Endothelial cell (in vitro differentiated cells): Measurements from ENCODE around the gene ARRB2. TPM values are rescaled to one million over a fixed set of nuclear protein-coding genes. Genes with fewer than 3 reads are reported as not detected.

Experiments used
- DNase-seq: peaks from one replicate; pipeline ENCODE4 v3.0.0; 2021; ENCODE audit warnings: low spot score
- H3K27ac Mint-ChIP-seq: one replicate; pipeline ENCODE4 v1.8.0; 2021; ENCODE audit warnings: mixed read lengths, inconsistent platforms; ENCODE audit not compliant: unreplicated experiment
- H3K27me3 Mint-ChIP-seq: one replicate; pipeline ENCODE4 v1.8.0; 2021; ENCODE audit warnings: mild to moderate bottlenecking, moderate library complexity, mixed read lengths, inconsistent platforms; ENCODE audit not compliant: unreplicated experiment
- H3K36me3 Mint-ChIP-seq: one replicate; pipeline ENCODE4 v1.8.0; 2021; ENCODE audit warnings: mild to moderate bottlenecking, low read depth, mixed read lengths, inconsistent platforms; ENCODE audit not compliant: unreplicated experiment
- H3K4me1 Mint-ChIP-seq: one replicate; pipeline ENCODE4 v1.8.0; 2021; ENCODE audit warnings: mild to moderate bottlenecking, mixed read lengths, inconsistent platforms; ENCODE audit not compliant: unreplicated experiment
- H3K4me3 Mint-ChIP-seq: one replicate; pipeline ENCODE4 v1.8.0; 2021; ENCODE audit warnings: mild to moderate bottlenecking, mixed read lengths, inconsistent platforms; ENCODE audit not compliant: unreplicated experiment
- H3K9me3 Mint-ChIP-seq: one replicate; pipeline ENCODE4 v1.8.0; 2021; ENCODE audit warnings: mixed read lengths, inconsistent platforms; ENCODE audit not compliant: unreplicated experiment
- total RNA-seq: library from RNA; stranded (reverse); fragmentation: NEBNext Ultra II Directional; extraction: Animal tissue kit (Norgen Biotek cat#: 25700); gene quantifications from one replicate; pipeline ENCODE4 v1.2.1, GENCODE V29; 2021; ENCODE audit not compliant: unreplicated experiment
- TF ChIP-seq, protein P1 (sequence below): fragments of 200-600 bp; sonication (generic); IDR thresholded peaks from one replicate; pipeline ENCODE4 v1.5.0; 2021; ENCODE audit warnings: antibody characterized with exemption; ENCODE audit not compliant: unreplicated experiment

Gene ARRB2
- total RNA-seq, 1 donor from 2014 or later, result 51.1 TPM

DNA sequence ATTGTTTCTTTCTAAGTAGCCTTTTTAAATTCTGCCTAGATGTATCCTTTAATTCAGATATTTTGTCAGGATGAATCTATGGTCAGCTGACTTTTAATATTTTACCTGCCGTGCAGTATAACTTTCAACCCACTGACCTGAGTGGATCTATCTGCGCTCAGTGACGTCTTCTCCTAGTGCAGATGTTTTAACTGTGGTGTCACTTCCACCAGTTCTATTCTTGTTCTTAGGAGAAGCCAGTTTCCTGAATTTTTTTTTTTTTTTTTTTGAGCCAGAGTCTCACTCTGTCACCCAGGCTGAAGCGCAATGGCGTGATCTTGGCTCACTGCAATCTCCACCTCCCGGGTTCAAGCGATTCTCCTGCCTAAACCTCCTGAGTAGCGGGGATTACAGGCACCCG, 56.3 kb downstream of the ARRB2 start:
- Mint-ChIP-seq H3K27ac (no peak overlapping the region), H3K9me3 (no peaks in the 10 kb centered on the region), H3K27me3 (no peaks in the 10 kb centered on the region), H3K36me3 (no peaks in the 10 kb centered on the region), H3K4me1 (peaks cover 3% of the 10 kb centered on the region), H3K4me3 (no peak overlapping the region)
- DNase-seq, result no peak
- TF ChIP-seq, protein P1, sequence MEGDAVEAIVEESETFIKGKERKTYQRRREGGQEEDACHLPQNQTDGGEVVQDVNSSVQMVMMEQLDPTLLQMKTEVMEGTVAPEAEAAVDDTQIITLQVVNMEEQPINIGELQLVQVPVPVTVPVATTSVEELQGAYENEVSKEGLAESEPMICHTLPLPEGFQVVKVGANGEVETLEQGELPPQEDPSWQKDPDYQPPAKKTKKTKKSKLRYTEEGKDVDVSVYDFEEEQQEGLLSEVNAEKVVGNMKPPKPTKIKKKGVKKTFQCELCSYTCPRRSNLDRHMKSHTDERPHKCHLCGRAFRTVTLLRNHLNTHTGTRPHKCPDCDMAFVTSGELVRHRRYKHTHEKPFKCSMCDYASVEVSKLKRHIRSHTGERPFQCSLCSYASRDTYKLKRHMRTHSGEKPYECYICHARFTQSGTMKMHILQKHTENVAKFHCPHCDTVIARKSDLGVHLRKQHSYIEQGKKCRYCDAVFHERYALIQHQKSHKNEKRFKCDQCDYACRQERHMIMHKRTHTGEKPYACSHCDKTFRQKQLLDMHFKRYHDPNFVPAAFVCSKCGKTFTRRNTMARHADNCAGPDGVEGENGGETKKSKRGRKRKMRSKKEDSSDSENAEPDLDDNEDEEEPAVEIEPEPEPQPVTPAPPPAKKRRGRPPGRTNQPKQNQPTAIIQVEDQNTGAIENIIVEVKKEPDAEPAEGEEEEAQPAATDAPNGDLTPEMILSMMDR, result no peak

DNA sequence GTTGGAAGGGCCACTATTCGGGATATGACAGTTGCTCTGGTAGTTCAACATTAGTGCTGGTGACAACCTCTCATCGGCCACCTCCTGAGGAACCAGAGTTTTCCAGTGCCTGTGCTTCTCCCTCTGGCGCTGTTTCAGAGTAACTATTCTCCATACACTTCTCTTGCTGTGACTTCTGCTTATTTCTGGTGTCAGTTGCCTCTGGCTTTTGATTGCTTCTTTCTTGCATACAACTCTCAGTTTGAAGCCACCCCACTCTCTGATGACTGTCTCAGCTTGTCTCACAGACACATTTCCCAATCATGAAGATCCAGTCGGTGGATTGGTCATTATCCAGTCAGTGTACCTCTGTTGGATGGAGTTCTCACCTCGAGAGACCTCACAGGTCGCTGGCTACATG, 57.9 kb downstream of the ARRB2 start:
- TF ChIP-seq, protein P1, result no peak
- H3K4me1 Mint-ChIP-seq, result no peaks in the 10 kb centered on the region
- H3K27me3 Mint-ChIP-seq, result no peaks in the 10 kb centered on the region
- no peak overlapping the region for H3K27ac Mint-ChIP-seq
- H3K4me3 Mint-ChIP-seq, result no peak overlapping the region
- H3K36me3 Mint-ChIP-seq, result no peaks in the 10 kb centered on the region
- no peak for DNase-seq
- H3K9me3 Mint-ChIP-seq, result no peaks in the 10 kb centered on the region

DNA sequence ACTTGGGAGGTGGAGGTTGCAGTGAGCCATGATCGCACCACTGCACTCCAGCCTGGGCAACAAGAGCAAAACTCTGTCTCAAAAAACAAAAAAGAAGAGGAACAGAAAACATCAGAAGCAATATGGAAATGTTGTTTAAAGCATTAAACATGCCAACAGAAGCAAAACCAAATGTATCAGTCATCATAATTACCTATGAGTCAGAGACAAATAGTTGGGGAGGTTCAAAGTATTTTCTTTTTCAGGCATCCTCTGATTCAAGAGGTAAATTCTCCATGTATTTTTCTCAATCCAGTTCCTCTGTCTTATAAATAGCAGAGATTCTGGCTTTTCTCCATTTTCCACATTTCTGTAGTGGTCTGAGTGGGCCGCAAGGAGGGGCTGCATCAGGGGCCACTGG, 59.2 kb downstream of the ARRB2 start:
- no peak overlapping the region for H3K27ac Mint-ChIP-seq
- no peaks in the 10 kb centered on the region for H3K9me3 Mint-ChIP-seq
- TF ChIP-seq, protein P1, result no peak
- no peaks in the 10 kb centered on the region for H3K27me3 Mint-ChIP-seq
- no peaks in the 10 kb centered on the region for H3K36me3 Mint-ChIP-seq
- DNase-seq, result no peak
- H3K4me3 Mint-ChIP-seq, result no peak overlapping the region
- H3K4me1 Mint-ChIP-seq, result no peaks in the 10 kb centered on the region

Other genes starting within 250 kb of the ARRB2 start
- gene SPNS2, start 211.8 kb upstream of the ARRB2 start, total RNA-seq, result 187 TPM
- gene MYBBP1A, start 155.2 kb upstream of the ARRB2 start, total RNA-seq, result 32.4 TPM
- not detected for gene GGT6, start 150.1 kb upstream of the ARRB2 start, total RNA-seq
- gene SMTNL2, start 126.1 kb upstream of the ARRB2 start, total RNA-seq, result 0.59 TPM
- gene ALOX15, start 69.0 kb upstream of the ARRB2 start, total RNA-seq, result 17.0 TPM
- 118 TPM for gene PELP1, start 6.5 kb upstream of the ARRB2 start, total RNA-seq
- gene MED11, start 20.8 kb downstream of the ARRB2 start, total RNA-seq, result 10.5 TPM
- gene ZMYND15, start 29.2 kb downstream of the ARRB2 start, total RNA-seq, result not detected
- 0.13 TPM for gene CXCL16, start 29.3 kb downstream of the ARRB2 start, total RNA-seq
- gene TM4SF5, start 61.3 kb downstream of the ARRB2 start, total RNA-seq, result not detected
- gene VMO1, start 75.7 kb downstream of the ARRB2 start, total RNA-seq, result 2.9 TPM
- gene GLTPD2, start 78.3 kb downstream of the ARRB2 start, total RNA-seq, result not detected
- gene PSMB6, start 85.5 kb downstream of the ARRB2 start, total RNA-seq, result 185 TPM
- gene PLD2, start 96.5 kb downstream of the ARRB2 start, total RNA-seq, result 86.5 TPM
- gene MINK1, start 122.7 kb downstream of the ARRB2 start, total RNA-seq, result 176 TPM
- 2.3 TPM for gene C17orf107, start 188.9 kb downstream of the ARRB2 start, total RNA-seq
- gene CHRNE, start 192.5 kb downstream of the ARRB2 start, total RNA-seq, result 1.2 TPM
- 1.3 TPM for gene GP1BA, start 221.6 kb downstream of the ARRB2 start, total RNA-seq
- gene SLC25A11, start 229.4 kb downstream of the ARRB2 start, total RNA-seq, result 47.5 TPM
- gene RNF167, start 229.6 kb downstream of the ARRB2 start, total RNA-seq, result 92.3 TPM
- 874 TPM for gene PFN1, start 237.9 kb downstream of the ARRB2 start, total RNA-seq
- 7.3 TPM for gene ENO3, start 240.5 kb downstream of the ARRB2 start, total RNA-seq